Measurements from ENCODE around the gene MSLN. TPM values are rescaled to one million over a fixed set of nuclear protein-coding genes. Genes with fewer than 3 reads are reported as not detected.

The MSLN gene
- total and polyA plus RNA-seq, 2 of the 13 experiments (the other 11 are each of a cell fraction or from before 2014, with no cell fraction given) = 2.0 to 2.3 TPM

- intact Hi-C loops (cut with micrococcal nuclease; ENCODE audit: unreplicated experiment) = no loop called here
- H3K4me1 ChIP-seq (ENCODE audit: insufficient read depth, low read length) = peaks cover 5% of the 10 kb centered on the region; the same call in 1 of the 2 replicates
- no peaks in the 10 kb centered on the region for H3K79me2 ChIP-seq (ENCODE audit: insufficient read depth, low read length)
- no peak overlapping the region for H3K9ac ChIP-seq (ENCODE audit: insufficient read depth, low read depth, low read length)
- H3K27ac ChIP-seq (ENCODE audit: extremely low read length, insufficient read depth, low read length) = no peak overlapping the region
- in situ Hi-C loops (cut with HindIII; ENCODE audit: extremely low pct_ligation_motif_present, low pct_unique_long_range_greater_than_20kb) = no loop called here
- DNase-seq (ENCODE audit: low spot score) (no peak), ATAC-seq (no peak), FAIRE-seq (no peak)
- TF ChIP-seq ZNF713 (CRISPR knock-in tag; IDR thresholded peaks at IDR 0.05) = no peak
- peak; percentile 78 for TF ChIP-seq AGO1 (IDR thresholded peaks at IDR 0.05; ENCODE audit: low read depth, low read length, poor library complexity, severe bottlenecking)
- TF ChIP-seq MLLT10 (CRISPR knock-in tag; IDR thresholded peaks at IDR 0.05) = no peak
- peak; percentile 30; the same call in 1 of the 2 replicates for TF ChIP-seq AKAP8 (CRISPR knock-in tag; IDR thresholded peaks at IDR 0.05)
- TF ChIP-seq ZC3H13 (CRISPR knock-in tag; IDR thresholded peaks at IDR 0.05) = 0 out of 2 replicates have a peak, but pooled peaks have one; percentile 30
- TF ChIP-seq SNRNP70 (IDR thresholded peaks at IDR 0.05; ENCODE audit: low read depth, low read length) = no peak
- TF ChIP-seq SIN3B (IDR thresholded peaks at IDR 0.05; ENCODE audit: low read length) = no peak
- peak; percentile 70 for TF ChIP-seq AGO2 (optimal IDR thresholded peaks at IDR 0.05; ENCODE audit: low read depth, low read length)
- no peak for TF ChIP-seq ZNF800 (CRISPR knock-in tag; IDR thresholded peaks at IDR 0.05)
- no peak overlapping the region for H3K4me2 ChIP-seq (ENCODE audit: low read depth, low read length)
- no peaks in the 10 kb centered on the region for H4K20me1 ChIP-seq (ENCODE audit: insufficient read depth, low read length)
- 0 out of 5 replicates have a peak, but pooled peaks cover 0 to 6% of the 10 kb centered on the region in 2 experiments for H3K36me3 ChIP-seq (replicated peaks in 1 of 2; ENCODE audit: control insufficient read depth in 1 of 2, insufficient read depth in 2 of 2, low read length in 2 of 2)
- H3K4me3 ChIP-seq (replicated peaks in 1 of 3; ENCODE audit: insufficient read depth in 1 of 3, low read depth in 2 of 3, low read length in 3 of 3) = no peak overlapping the region
- no TSS peak for BruUV-seq (replicated peaks)
- peaks cover 13 to 44% of the 10 kb centered on the region in 2 experiments for H3K27me3 ChIP-seq (ENCODE audit: control insufficient read depth in 1 of 2, insufficient read depth in 2 of 2, low read length in 2 of 2)
- no peaks in the 10 kb centered on the region for H3K9me3 ChIP-seq (ENCODE audit: low read length)
- no peak overlapping the region for H2AFZ ChIP-seq (ENCODE audit: low read length)
- WGBS (ENCODE audit: low lambda C conversion rate) = 56% methylated on average over 7 of the region's 17 CpGs
- ChIA-PET CTCF (ENCODE audit: low intra/inter-chr PET ratio, low total read pairs) (no interaction called here), POLR2A (interaction anchor here (0.9 kb wide), 1 partner anchor 23 kb away, joined by 3 read pairs; the partner anchor contains the start of gene MSLN)
Observed at GRCh38 chr16:783404-784161, 23.0 kb downstream of the MSLN start.

Data from HepG2 (cell line).